HG02938 (cell line): ENCODE data around the gene CELSR2.
"Not testable (repeated sequence)": the region's sequence is repeated elsewhere in the genome, so short reads cannot be mapped to it uniquely, and the experiment has no call there.

Experiments used
- ATAC-seq: cut with Tn5 transposase; IDR thresholded peaks from one replicate; pipeline ENCODE4 v1.9.1; 2021; ENCODE audit warnings: mild to moderate bottlenecking, moderate library complexity; ENCODE audit not compliant: unreplicated experiment

The CELSR2 gene

GRCh38 chr1:109274533-109275476, 25.5 kb downstream of the CELSR2 start:
- no peak for ATAC-seq

GRCh38 chr1:109275706-109276345, 26.5 kb downstream of the CELSR2 start:
- no peak for ATAC-seq

GRCh38 chr1:109277434-109278204, 28.3 kb downstream of the CELSR2 start:
- no peak for ATAC-seq

GRCh38 chr1:109279615-109280278, 30.4 kb downstream of the CELSR2 start:
- no peak for ATAC-seq

GRCh38 chr1:109280862-109281261, 31.5 kb downstream of the CELSR2 start:
- no peak for ATAC-seq

GRCh38 chr1:109281680-109282496, 32.5 kb downstream of the CELSR2 start:
- no peak for ATAC-seq

- ATAC-seq = no peak
Observed at GRCh38 chr1:109282497-109282951, 33.2 kb downstream of the CELSR2 start.

GRCh38 chr1:109282952-109283747, 33.8 kb downstream of the CELSR2 start, which contains the start of gene PSRC1:
Gene PSRC1, minus strand, starts transcription at chr1:109283145.
- peak; percentile 92 for ATAC-seq

GRCh38 chr1:109283748-109284600, 34.6 kb downstream of the CELSR2 start:
- no peak for ATAC-seq

GRCh38 chr1:109286762-109287161, 37.4 kb downstream of the CELSR2 start:
- ATAC-seq = not testable (repeated sequence)

GRCh38 chr1:109290137-109290536, 40.8 kb downstream of the CELSR2 start:
- no peak for ATAC-seq

- no peak for ATAC-seq
Observed at GRCh38 chr1:109290998-109291397, 41.7 kb downstream of the CELSR2 start.

- no peak for ATAC-seq
Observed at GRCh38 chr1:109292364-109292763, 43.0 kb downstream of the CELSR2 start.

GRCh38 chr1:109293026-109293425, 43.7 kb downstream of the CELSR2 start:
- ATAC-seq = no peak

- ATAC-seq = no peak
Observed at GRCh38 chr1:109294481-109294880, 45.1 kb downstream of the CELSR2 start.

- no peak for ATAC-seq
Observed at GRCh38 chr1:109295712-109296415, 46.5 kb downstream of the CELSR2 start.

- ATAC-seq = no peak
Observed at GRCh38 chr1:109296782-109297181, 47.4 kb downstream of the CELSR2 start.
